H1 (cell line): ENCODE measurements around the gene ATG9B. TPM values are rescaled to one million over a fixed set of nuclear protein-coding genes. Genes with fewer than 3 reads are reported as not detected.

Experiments
- BCL11A ChIP-seq, 2 experiments: IDR thresholded peaks; one replicate each; pipeline ENCODE4 v1.6.1; 2011; ENCODE audit warnings: low read depth in 2 of 2, low read length in 2 of 2, mild to moderate bottlenecking in 2 of 2
- CHD2 ChIP-seq: IDR thresholded peaks from 2 replicates; pipeline ENCODE4 v1.6.1; 2012; ENCODE audit warnings: low read length, improper control_type of control experiment
- CTBP2 ChIP-seq: IDR thresholded peaks from 2 replicates; pipeline ENCODE4 v1.7.0; 2011; ENCODE audit warnings: borderline replicate concordance, mild to moderate bottlenecking, moderate library complexity, mixed read lengths, low read length; ENCODE audit not compliant: insufficient read depth, insufficient read length
- EGR1 ChIP-seq: IDR thresholded peaks from 2 replicates; pipeline ENCODE4 v1.6.1; 2011; ENCODE audit warnings: low read depth, low read length, borderline replicate concordance
- FOSL1 ChIP-seq: IDR thresholded peaks from 2 replicates; pipeline ENCODE4 v1.6.1; 2011; ENCODE audit warnings: mild to moderate bottlenecking, low read depth, low read length, moderate library complexity; ENCODE audit not compliant: insufficient read depth
- JUN ChIP-seq: IDR thresholded peaks from 2 replicates; pipeline ENCODE4 v1.6.1; 2011; ENCODE audit warnings: low read depth, mild to moderate bottlenecking, improper control_type of control experiment, low read length
- JUND ChIP-seq: IDR thresholded peaks from 2 replicates; pipeline ENCODE4 v1.6.1; 2011; ENCODE audit warnings: mild to moderate bottlenecking, improper control_type of control experiment, low read length
- NRF1 ChIP-seq: IDR thresholded peaks from 2 replicates; pipeline ENCODE4 v1.6.1; 2011; ENCODE audit warnings: mild to moderate bottlenecking, low read depth, low read length, improper control_type of control experiment
- POLR2A ChIP-seq, 2 experiments: IDR thresholded peaks; 1 replicate in 1 of 2; 2 replicates in 1 of 2; pipeline ENCODE4 v1.6.1; 2011; ENCODE audit warnings: low read depth in 2 of 2, low read length in 2 of 2, mild to moderate bottlenecking in 2 of 2; ENCODE audit errors: control extremely low read depth in 1 of 2
- RNF2 ChIP-seq: fragments of 200-900, 300-1000 bp; sonication (generic); IDR thresholded peaks from 2 replicates; pipeline ENCODE4 v1.7.1; 2016; ENCODE audit warnings: borderline replicate concordance, low read depth, mild to moderate bottlenecking, antibody characterized with exemption, low read length; ENCODE audit not compliant: poor library complexity, severe bottlenecking; ENCODE audit errors: missing control alignments
- RXRA ChIP-seq: IDR thresholded peaks from 2 replicates; pipeline ENCODE4 v1.6.1; 2011; ENCODE audit warnings: low read depth, mild to moderate bottlenecking, low read length, moderate library complexity; ENCODE audit not compliant: insufficient read depth
- SIN3A ChIP-seq, 2 experiments: IDR thresholded peaks in 1 of 2; conservative IDR thresholded peaks in 1 of 2; 2 replicates each; pipeline ENCODE4 v1.6.1; 2011 to 2012; ENCODE audit warnings: low read length in 2 of 2, improper control_type of control experiment in 1 of 2, low read depth in 1 of 2, mild to moderate bottlenecking in 1 of 2
- SIRT6 ChIP-seq: IDR thresholded peaks from one replicate; pipeline ENCODE4 v1.7.1; 2012; ENCODE audit warnings: low read length, inconsistent platforms
- SIX5 ChIP-seq: IDR thresholded peaks from 2 replicates; pipeline ENCODE4 v1.6.1; 2011; ENCODE audit warnings: mild to moderate bottlenecking, low read depth, low read length
- SUZ12 ChIP-seq: fragments of 200-600 bp; sonication (generic); IDR thresholded peaks from 2 replicates; pipeline ENCODE4 v1.6.1; 2012; ENCODE audit warnings: mild to moderate bottlenecking, inconsistent platforms, low read length, moderate library complexity, mixed read lengths
- TAF1 ChIP-seq: IDR thresholded peaks from 2 replicates; pipeline ENCODE4 v1.6.1; 2011; ENCODE audit warnings: mild to moderate bottlenecking, low read depth, low read length
- TAF7 ChIP-seq: optimal IDR thresholded peaks from 2 replicates; pipeline ENCODE3; 2011; ENCODE audit warnings: low read depth, mild to moderate bottlenecking, inconsistent platforms, low read length, moderate library complexity, borderline replicate concordance
- YY1 ChIP-seq: IDR thresholded peaks from 2 replicates; pipeline ENCODE4 v1.6.1; 2011; ENCODE audit warnings: low read depth, mild to moderate bottlenecking, low read length
- ZNF274 ChIP-seq: IDR thresholded peaks from 2 replicates; pipeline ENCODE4 v1.7.0; 2012; ENCODE audit warnings: low read length, borderline replicate concordance; ENCODE audit errors: extremely low read depth
- polyA plus RNA-seq, 7 experiments: library from polyadenylated mRNA; depleted of rRNA in 3 of 7; stranded (reverse) in 5 of 7; unstranded in 2 of 7; fragments of >200 nt in 5 of 7; fragments of 200-250 nt in 2 of 7; gene quantifications; 1 replicate in 5 of 7; 2 replicates in 1 of 7; 4 replicates in 1 of 7; pipeline versions ENCODE4 v1.2.1 to v1.2.3, GENCODE V29; 2011 to 2013; ENCODE audit warnings: missing spikeins in 2 of 7, mixed read lengths in 2 of 7
- total RNA-seq: library from RNA; stranded (reverse); fragmentation: NEBNext Ultra II Directional; extraction: Animal tissue kit (Norgen Biotek cat#: 25700); gene quantifications from 2 replicates; pipeline ENCODE4 v1.2.1, GENCODE V29; 2021
- TF ChIP-seq, protein P1 (sequence below): IDR thresholded peaks from 2 replicates; pipeline ENCODE4 v1.6.1; 2012; ENCODE audit warnings: inconsistent platforms
- TF ChIP-seq, protein P2 (sequence below), 3 experiments: IDR thresholded peaks; 1 replicate in 2 of 3; 2 replicates in 1 of 3; pipeline versions ENCODE4 v1.5.1 to v1.6.1; 2011; ENCODE audit warnings: low read length in 3 of 3, mild to moderate bottlenecking in 3 of 3, inconsistent platforms in 2 of 3, low read depth in 1 of 3, moderate library complexity in 1 of 3; ENCODE audit not compliant: insufficient read depth in 1 of 3; ENCODE audit errors: control extremely low read depth in 1 of 3

The ATG9B gene
- total and polyA plus RNA-seq, 2 of the 8 experiments (the other 6 are each of a cell fraction or from before 2014, with no cell fraction given), result 1.4 to 2.3 TPM

DNA sequence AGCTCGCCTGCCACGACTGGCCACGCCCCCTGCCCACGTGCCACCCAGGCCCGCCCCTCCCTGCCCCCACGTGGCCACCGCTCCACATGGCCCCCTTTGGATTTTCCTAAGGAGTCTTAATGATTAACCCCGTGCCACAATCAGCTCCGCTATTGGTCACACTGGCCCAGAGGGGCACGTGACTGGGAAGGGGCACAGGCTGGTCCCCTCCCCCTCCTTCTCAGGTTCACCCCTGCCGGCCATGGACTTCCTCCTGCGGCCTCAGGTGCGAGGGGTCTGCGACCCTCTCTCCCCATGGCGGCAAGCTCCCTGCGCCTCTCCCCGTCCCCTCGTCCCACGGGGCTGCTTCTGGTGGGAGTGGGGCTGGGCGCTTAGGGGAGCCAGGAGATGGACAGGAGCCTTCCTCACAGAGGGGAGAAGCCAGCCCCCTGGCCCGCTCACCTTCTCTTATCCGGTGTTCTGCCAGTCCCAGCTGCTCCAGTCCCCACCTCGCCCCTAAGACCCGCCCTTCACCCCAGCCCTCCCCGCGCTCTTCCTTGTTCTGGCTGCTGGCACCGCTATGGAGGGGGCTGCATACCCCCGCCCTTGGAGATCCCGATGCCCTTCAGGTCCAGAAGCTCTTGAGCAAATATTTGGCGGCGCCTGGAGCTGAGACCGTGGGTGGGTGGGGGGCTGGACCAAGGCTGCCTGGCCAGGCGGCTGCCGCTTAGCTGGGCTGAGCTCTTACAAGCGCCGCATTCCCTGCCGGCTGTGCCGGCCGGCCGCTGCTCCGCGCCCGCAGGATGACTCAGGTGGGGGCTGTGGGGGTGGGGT lies 38.3 kb upstream of the ATG9B start (continued):
- no peak for TF ChIP-seq SUZ12
- TF ChIP-seq RXRA, result no peak
- TF ChIP-seq, protein P1, sequence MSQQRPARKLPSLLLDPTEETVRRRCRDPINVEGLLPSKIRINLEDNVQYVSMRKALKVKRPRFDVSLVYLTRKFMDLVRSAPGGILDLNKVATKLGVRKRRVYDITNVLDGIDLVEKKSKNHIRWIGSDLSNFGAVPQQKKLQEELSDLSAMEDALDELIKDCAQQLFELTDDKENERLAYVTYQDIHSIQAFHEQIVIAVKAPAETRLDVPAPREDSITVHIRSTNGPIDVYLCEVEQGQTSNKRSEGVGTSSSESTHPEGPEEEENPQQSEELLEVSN, result peak; percentile 89
- TF ChIP-seq JUN, result no peak
- peak; percentile 46; the same call in 1 of the 2 replicates for TF ChIP-seq YY1
- no peak for TF ChIP-seq SIRT6
- TF ChIP-seq TAF1, result peak; percentile 37; the same call in 1 of the 2 replicates
- no peak for TF ChIP-seq JUND
- TF ChIP-seq SIX5, result no peak
- TF ChIP-seq FOSL1, result no peak
- TF ChIP-seq RNF2, result no peak
- TF ChIP-seq BCL11A (IDR thresholded peaks at IDR 0.05; ENCODE audit: low read depth in 2 of 2, low read length in 2 of 2), result no peak
- TF ChIP-seq SIN3A (conservative IDR thresholded peaks at IDR 0.05 in 1 of 2, IDR thresholded peaks at IDR 0.05 in 1 of 2; ENCODE audit: low read depth in 1 of 2, low read length in 2 of 2), result peak in 1 of 2 experiments; percentile 47; a peak in 1 of 4 replicates
- TF ChIP-seq EGR1, result no peak
- no peak; the same call in 1 of the 2 replicates for TF ChIP-seq CHD2
- no peak for TF ChIP-seq ZNF274
- no peak for TF ChIP-seq TAF7
- TF ChIP-seq, protein P2, sequence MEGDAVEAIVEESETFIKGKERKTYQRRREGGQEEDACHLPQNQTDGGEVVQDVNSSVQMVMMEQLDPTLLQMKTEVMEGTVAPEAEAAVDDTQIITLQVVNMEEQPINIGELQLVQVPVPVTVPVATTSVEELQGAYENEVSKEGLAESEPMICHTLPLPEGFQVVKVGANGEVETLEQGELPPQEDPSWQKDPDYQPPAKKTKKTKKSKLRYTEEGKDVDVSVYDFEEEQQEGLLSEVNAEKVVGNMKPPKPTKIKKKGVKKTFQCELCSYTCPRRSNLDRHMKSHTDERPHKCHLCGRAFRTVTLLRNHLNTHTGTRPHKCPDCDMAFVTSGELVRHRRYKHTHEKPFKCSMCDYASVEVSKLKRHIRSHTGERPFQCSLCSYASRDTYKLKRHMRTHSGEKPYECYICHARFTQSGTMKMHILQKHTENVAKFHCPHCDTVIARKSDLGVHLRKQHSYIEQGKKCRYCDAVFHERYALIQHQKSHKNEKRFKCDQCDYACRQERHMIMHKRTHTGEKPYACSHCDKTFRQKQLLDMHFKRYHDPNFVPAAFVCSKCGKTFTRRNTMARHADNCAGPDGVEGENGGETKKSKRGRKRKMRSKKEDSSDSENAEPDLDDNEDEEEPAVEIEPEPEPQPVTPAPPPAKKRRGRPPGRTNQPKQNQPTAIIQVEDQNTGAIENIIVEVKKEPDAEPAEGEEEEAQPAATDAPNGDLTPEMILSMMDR (IDR thresholded peaks at IDR 0.05; ENCODE audit: control extremely low read depth in 1 of 3, insufficient read depth in 1 of 3, low read depth in 1 of 3, low read length in 3 of 3), result no peak
- TF ChIP-seq NRF1, result no peak
- peak; percentile 76 for TF ChIP-seq CTBP2
- TF ChIP-seq POLR2A (IDR thresholded peaks at IDR 0.05; ENCODE audit: control extremely low read depth in 1 of 2, low read depth in 2 of 2, low read length in 2 of 2), result peak in 1 of 2 experiments; percentile 62; a peak in 2 of 3 replicates
